ENCODE data around the gene ORMDL1. TPM values are rescaled to one million over a fixed set of nuclear protein-coding genes. Genes with fewer than 3 reads are reported as not detected.

The ORMDL1 gene
- total and polyA plus RNA-seq, 2 of the 13 experiments (the other 11 are each of a cell fraction or from before 2014, with no cell fraction given) = 67.5 to 160 TPM

DNA sequence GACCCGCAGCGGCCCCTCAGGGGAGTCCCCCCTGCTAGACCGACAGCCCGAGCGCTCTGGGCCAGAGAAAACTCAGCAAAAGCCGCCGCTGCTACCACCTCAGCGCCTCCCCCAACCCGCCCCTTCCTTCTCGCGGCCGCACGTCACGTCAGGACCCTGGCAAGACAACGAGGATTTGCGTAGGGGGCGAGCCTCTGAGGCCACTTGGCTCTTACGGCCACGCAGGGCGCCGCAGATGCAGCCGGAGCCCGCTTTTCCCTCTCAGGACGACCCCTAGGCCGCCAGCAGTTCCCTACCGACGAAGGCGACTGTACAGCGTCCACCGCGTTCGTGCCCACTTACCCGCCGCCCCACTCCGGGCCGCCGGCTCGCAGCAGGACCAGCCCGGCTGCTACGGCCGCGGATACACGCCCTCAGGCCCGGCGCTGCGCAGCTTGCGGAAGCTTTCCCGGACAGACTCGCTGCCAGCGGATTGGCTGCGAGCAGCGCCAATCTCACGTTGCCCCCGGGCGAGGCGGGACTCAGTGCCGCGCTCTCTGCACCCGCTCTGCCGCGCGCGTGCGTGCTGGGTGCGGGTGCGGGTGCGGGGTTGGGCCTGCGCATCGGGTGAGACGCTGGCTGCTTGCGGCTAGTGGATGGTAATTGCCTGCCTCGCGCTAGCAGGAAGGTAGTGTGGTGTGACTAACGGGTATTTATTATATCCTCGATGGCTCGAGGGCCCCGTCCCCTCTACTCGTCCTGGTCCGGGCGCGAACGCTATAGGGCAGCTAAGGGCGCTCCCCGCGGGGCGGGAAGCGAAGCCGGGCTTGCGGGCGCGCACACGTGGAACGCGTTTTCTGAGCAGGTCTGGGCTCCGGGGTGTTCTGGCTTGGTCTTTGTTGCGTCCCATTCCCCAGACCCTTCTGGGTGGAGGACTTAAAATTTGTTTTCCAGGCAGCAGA is at the start of gene ORMDL1, which contains the start of gene PMS1 (continued):
- TF ChIP-seq, protein P1, sequence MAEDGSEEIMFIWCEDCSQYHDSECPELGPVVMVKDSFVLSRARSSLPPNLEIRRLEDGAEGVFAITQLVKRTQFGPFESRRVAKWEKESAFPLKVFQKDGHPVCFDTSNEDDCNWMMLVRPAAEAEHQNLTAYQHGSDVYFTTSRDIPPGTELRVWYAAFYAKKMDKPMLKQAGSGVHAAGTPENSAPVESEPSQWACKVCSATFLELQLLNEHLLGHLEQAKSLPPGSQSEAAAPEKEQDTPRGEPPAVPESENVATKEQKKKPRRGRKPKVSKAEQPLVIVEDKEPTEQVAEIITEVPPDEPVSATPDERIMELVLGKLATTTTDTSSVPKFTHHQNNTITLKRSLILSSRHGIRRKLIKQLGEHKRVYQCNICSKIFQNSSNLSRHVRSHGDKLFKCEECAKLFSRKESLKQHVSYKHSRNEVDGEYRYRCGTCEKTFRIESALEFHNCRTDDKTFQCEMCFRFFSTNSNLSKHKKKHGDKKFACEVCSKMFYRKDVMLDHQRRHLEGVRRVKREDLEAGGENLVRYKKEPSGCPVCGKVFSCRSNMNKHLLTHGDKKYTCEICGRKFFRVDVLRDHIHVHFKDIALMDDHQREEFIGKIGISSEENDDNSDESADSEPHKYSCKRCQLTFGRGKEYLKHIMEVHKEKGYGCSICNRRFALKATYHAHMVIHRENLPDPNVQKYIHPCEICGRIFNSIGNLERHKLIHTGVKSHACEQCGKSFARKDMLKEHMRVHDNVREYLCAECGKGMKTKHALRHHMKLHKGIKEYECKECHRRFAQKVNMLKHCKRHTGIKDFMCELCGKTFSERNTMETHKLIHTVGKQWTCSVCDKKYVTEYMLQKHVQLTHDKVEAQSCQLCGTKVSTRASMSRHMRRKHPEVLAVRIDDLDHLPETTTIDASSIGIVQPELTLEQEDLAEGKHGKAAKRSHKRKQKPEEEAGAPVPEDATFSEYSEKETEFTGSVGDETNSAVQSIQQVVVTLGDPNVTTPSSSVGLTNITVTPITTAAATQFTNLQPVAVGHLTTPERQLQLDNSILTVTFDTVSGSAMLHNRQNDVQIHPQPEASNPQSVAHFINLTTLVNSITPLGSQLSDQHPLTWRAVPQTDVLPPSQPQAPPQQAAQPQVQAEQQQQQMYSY (CRISPR knock-in tag; IDR thresholded peaks at IDR 0.05) = peak; percentile 13; the same call in 1 of the 2 replicates
- peak; percentile 96; the same call in 1 of the 2 replicates for TF ChIP-seq KLF12 (CRISPR knock-in tag; IDR thresholded peaks at IDR 0.05; ENCODE audit: borderline replicate concordance)
- TF ChIP-seq, protein P2, sequence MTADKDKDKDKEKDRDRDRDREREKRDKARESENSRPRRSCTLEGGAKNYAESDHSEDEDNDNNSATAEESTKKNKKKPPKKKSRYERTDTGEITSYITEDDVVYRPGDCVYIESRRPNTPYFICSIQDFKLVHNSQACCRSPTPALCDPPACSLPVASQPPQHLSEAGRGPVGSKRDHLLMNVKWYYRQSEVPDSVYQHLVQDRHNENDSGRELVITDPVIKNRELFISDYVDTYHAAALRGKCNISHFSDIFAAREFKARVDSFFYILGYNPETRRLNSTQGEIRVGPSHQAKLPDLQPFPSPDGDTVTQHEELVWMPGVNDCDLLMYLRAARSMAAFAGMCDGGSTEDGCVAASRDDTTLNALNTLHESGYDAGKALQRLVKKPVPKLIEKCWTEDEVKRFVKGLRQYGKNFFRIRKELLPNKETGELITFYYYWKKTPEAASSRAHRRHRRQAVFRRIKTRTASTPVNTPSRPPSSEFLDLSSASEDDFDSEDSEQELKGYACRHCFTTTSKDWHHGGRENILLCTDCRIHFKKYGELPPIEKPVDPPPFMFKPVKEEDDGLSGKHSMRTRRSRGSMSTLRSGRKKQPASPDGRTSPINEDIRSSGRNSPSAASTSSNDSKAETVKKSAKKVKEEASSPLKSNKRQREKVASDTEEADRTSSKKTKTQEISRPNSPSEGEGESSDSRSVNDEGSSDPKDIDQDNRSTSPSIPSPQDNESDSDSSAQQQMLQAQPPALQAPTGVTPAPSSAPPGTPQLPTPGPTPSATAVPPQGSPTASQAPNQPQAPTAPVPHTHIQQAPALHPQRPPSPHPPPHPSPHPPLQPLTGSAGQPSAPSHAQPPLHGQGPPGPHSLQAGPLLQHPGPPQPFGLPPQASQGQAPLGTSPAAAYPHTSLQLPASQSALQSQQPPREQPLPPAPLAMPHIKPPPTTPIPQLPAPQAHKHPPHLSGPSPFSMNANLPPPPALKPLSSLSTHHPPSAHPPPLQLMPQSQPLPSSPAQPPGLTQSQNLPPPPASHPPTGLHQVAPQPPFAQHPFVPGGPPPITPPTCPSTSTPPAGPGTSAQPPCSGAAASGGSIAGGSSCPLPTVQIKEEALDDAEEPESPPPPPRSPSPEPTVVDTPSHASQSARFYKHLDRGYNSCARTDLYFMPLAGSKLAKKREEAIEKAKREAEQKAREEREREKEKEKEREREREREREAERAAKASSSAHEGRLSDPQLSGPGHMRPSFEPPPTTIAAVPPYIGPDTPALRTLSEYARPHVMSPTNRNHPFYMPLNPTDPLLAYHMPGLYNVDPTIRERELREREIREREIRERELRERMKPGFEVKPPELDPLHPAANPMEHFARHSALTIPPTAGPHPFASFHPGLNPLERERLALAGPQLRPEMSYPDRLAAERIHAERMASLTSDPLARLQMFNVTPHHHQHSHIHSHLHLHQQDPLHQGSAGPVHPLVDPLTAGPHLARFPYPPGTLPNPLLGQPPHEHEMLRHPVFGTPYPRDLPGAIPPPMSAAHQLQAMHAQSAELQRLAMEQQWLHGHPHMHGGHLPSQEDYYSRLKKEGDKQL (CRISPR knock-in tag; IDR thresholded peaks at IDR 0.05; ENCODE audit: low read depth) = peak; percentile 17; the same call in 1 of the 2 replicates
- peak; percentile 97 for TF ChIP-seq ZNF552 (CRISPR knock-in tag; IDR thresholded peaks at IDR 0.05; ENCODE audit: borderline replicate concordance)
- TF ChIP-seq MED13 (CRISPR knock-in tag; IDR thresholded peaks at IDR 0.05) = peak; percentile 88; the same call in 1 of the 2 replicates
- no peak for TF ChIP-seq ZNF7 (CRISPR knock-in tag; IDR thresholded peaks at IDR 0.05)
- peak; percentile 27; the same call in 1 of the 2 replicates for TF ChIP-seq HCFC1 (IDR thresholded peaks at IDR 0.05; ENCODE audit: low read depth, low read length)
- TF ChIP-seq, protein P3, sequence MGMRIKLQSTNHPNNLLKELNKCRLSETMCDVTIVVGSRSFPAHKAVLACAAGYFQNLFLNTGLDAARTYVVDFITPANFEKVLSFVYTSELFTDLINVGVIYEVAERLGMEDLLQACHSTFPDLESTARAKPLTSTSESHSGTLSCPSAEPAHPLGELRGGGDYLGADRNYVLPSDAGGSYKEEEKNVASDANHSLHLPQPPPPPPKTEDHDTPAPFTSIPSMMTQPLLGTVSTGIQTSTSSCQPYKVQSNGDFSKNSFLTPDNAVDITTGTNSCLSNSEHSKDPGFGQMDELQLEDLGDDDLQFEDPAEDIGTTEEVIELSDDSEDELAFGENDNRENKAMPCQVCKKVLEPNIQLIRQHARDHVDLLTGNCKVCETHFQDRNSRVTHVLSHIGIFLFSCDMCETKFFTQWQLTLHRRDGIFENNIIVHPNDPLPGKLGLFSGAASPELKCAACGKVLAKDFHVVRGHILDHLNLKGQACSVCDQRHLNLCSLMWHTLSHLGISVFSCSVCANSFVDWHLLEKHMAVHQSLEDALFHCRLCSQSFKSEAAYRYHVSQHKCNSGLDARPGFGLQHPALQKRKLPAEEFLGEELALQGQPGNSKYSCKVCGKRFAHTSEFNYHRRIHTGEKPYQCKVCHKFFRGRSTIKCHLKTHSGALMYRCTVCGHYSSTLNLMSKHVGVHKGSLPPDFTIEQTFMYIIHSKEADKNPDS (CRISPR knock-in tag; IDR thresholded peaks at IDR 0.05) = no peak
- TF ChIP-seq, protein P4, sequence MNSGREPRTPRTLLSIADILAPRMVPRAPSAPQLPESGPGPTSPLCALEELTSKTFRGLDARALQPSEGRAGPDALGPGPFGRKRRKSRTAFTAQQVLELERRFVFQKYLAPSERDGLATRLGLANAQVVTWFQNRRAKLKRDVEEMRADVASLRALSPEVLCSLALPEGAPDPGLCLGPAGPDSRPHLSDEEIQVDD (CRISPR knock-in tag; IDR thresholded peaks at IDR 0.05; ENCODE audit: borderline replicate concordance) = 0 out of 2 replicates have a peak, but pooled peaks have one; percentile 12
- 0 out of 2 replicates have a peak, but pooled peaks have one; percentile 52 for TF ChIP-seq ZFP62 (CRISPR knock-in tag; IDR thresholded peaks at IDR 0.05)
- TF ChIP-seq HOXA7 (CRISPR knock-in tag; IDR thresholded peaks at IDR 0.05) = peak; percentile 67; the same call in 1 of the 2 replicates
- TF ChIP-seq, protein P5, sequence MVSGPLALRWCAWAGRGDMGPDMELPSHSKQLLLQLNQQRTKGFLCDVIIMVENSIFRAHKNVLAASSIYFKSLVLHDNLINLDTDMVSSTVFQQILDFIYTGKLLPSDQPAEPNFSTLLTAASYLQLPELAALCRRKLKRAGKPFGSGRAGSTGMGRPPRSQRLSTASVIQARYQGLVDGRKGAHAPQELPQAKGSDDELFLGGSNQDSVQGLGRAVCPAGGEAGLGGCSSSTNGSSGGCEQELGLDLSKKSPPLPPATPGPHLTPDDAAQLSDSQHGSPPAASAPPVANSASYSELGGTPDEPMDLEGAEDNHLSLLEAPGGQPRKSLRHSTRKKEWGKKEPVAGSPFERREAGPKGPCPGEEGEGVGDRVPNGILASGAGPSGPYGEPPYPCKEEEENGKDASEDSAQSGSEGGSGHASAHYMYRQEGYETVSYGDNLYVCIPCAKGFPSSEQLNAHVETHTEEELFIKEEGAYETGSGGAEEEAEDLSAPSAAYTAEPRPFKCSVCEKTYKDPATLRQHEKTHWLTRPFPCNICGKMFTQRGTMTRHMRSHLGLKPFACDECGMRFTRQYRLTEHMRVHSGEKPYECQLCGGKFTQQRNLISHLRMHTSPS (CRISPR knock-in tag; IDR thresholded peaks at IDR 0.05; ENCODE audit: low read depth) = peak; percentile 86
